Stimulated activated CD8-positive, alpha-beta memory T cell treated with anti-CD3 and anti-CD28 coated beads, Interleukin-7, amount 100 ng/mL, for 1 hour (primary cell): Measurements from ENCODE around the gene BMF.

Experiments
- DNase-seq, 2 donors: peaks; one replicate each; pipeline ENCODE4 v3.0.0-alpha.2; 2020; ENCODE audit warnings: low read depth in 2 of 2

BMF gene

DNA sequence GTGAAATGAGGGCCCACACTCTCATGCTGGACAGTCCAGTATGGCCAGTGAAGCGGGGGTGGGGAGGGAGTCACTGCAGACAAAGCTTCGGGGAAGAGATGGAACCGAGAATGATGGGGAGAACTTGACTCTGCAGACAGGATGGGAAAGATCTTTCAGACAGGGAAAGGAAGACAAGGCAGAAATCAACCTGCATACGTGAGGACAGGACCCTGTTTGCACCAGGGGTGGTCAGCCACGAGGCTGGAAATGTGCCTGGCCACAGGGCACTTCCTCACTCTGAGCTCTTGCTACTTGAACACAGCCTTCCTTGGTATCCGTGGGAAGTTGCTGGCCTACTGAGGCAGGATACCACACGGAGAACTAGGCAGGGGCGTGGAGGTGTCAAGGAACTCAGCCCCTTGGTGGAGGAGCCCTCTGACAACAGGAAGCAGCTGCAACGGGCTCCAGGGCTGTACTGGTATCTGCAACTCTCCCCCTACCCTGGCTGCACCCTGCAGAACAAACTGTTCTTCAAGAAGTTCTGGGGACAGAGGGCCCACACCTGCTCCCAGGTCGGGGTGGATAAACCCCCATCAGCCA lies 60.4 kb downstream of the BMF start:
- DNase-seq = no peak

DNA sequence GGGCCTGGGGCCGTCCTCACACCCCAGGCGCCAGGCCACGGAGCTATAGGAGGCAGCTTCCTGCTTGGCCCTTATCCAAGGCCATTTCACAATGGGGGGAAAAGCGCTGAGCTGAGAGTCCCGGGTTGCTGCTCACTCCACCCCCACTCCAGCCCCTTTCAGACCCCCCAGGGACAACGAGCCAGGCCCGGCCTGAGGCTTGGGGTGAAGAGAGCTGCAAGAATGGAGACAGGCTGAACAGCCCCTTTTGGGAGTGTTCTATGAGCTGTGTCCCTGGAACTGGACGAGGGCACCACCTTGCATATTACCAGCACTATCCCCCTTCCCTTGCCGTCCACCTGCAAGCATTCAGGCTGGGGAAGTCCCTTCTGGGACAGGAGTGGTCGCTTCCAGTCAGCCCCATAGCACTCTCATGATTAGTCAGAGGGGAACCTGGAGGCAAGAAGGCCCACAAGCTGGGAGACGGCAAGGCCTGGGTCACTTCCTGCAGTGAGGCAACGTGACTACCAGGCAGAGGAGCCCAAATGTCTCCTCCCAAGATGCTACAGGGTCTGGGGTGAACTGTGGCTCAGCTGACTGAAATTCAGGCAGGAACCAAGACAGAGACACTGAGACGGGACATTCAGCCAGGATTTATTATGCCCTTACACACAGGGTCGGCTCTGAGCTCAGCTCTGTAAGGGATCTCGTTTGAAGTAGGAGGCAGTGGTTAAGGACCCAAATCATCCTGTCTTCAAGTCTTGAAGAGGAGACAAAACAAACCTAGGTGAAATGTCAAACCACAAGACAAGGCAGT lies 61.1 kb downstream of the BMF start:
- no peak for DNase-seq

DNA sequence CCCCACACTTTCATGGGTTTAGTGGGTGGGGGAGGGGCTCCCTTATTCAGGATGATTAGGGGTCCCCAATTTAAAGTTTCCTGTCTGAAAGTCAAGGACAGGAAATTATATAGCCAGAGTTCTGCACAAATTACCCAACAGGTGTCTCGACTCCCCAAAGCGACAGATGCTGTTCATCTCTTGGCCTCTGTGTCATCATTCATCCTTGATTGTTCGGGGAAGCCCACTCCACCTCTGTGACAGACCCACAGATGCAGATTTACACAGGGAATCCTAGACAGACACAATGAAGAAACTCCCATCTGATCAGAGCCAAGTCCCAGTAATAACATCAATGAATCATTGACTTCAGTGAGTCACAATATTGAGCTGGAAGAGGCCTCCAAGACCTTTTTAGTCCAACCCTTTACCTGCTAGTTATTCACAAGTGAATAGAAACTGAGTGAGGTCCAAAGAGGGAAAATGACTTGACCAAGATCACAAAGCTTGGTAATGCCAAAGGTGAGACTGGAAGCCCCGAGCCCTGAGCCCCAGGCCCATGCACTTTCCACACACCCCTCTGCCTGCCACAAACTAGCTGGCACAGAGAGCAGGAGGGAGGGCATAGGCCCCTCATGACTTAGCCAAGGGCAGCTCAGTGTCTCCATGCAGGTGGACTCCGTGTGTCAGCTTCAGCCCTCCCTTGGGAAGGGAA lies 61.8 kb downstream of the BMF start:
- DNase-seq = no peak

DNA sequence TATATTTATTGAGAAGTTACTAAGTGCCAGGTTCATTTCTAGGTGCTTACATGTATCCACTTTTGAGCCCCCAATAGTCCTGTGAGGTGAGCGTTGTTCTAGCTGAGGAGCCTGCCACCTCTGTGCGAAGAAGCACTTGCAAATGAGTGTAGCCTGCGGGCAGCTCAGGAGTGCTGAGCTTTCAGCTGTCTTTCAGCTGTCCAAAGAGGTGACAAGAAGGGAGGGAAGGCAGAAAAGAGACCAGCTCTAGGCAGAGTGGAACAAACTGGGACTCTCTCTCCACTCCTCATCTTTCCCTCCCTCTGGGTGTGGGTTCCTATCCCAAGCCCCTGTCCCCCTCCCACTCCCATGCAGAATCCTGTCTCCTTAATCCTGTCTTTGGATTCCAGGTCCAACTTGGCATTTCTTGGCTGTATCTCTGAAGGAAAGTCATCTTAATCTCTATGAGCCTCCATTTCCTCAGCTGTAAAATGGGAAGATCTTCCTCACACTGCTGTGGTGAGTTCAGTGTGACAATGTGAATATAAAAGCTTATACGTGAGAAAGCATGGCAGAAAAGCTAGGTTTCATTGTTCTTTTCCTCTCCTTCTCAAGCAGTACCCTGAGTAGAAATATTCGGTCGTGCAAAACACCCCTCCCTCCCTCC lies 63.0 kb downstream of the BMF start:
- DNase-seq = no peak

DNA sequence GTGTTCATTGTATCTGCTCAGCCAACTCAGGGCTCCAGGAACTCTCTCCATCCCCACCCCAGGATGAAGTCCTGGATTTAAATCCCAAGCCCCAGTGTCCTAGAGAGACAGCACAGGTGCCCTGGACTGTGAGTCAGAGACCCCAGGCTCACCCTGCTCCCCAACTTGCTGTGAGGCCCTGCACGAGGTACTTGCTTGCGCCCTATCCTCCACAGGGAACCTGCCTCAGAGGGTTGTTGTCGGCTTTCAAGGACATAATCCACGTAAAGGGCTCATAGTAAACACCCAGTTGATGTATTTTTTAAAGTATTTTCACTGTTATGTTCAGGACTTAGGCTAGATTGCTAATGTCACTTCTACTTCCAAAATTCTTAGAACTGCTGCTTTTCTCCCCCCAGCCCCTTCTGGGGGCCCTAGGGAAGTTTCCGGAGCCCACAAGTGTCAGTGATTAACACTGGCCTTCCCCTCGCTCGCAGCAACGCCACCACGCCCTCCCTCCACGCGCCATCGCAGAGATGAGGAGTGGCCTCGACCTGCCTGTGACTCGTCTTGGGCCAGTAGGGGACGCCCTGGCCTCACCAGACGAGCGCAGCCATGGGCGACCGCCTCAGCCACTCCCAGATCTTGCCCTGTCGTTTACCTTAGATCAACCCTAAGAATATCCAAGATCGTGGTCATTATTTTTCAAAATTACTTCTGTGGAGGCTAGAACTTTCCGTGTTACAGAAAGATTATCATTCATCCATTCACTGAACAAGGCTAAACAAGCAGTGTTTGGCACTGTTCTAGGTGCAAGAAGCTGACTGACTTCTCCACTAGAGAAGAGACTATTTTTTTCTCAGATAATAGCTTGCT lies 63.7 kb downstream of the BMF start:
- peak; percentile 56 to 60 for DNase-seq

DNA sequence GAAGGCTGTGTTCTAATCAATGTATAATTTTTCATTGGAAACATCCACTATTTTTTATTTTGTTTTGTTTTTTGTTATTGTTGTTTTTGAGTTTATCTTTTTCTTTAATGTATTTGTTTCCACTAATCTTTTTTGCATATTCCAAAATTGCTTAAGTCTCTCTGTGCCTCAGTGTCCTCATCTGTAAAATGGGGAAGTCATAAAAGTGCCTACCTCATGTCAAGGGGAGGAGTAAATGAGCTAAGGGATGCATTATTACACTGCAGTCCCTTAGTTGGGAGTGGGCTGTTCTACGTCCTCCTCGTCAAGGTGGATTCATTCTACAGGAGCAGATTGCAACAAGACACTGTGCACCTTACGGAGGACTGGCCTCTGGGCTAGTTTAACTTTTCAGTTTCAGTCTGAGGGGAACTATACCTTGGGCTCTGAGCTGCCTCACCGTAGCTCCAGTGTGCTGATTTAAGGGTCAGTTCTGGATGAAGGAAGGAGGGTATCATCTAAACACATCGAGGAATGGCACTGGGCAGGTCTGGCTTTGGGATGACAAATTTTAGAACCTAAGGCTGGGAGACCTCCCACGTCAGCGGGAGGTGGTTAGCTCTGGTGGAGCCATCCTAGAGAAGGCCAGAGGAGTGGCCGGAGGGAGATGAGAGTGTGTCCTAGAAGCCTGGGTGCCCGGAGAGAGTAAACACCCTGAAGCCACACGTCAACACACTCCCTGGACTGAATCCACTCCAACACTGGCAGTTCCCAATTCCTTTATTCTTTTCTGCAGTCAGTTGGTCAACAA lies 64.6 kb downstream of the BMF start:
- no peak for DNase-seq

DNA sequence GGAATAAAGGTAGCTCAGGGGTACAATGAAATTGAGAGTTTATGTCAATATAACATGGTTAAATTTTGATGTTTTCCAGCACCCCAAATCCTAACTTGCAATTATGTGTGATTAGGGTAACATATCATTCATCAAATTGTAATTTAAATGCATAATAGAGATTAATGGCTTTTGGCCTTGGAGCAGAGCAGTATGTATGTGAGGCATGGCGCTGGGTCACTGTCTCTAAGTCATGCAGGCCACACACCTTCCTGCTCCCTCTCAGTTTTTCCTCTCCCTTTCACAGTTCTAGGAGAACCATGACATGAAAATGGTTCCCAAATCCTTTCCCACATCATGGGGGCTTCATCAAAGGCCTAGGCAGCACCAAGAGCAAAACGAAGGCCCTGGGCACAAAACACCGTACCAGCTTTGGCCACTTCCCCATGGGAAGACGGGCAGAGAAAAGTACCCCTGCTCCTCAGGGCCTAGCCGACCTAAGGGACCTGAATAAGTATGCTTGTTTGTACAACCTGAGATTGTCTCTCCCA lies 65.8 kb downstream of the BMF start:
- DNase-seq = no peak

DNA sequence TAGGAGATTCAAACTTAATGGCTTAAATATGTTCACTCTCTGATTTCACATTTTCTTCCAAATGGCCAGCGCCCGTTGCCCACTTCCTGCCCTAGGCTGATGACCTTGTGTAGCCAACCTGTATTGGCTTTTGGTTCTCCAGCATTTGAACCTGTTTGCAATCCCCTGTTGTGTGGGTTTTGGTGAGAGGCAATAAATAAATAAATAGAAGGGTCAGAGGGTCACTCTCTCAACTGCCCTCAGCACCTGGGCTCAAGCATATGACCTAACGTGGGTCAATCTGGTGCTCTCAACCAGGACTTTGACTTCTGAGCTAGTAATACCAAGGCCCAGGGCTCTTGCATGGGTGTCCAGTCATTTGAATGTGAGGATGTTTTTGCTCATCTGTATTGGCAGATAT lies 67.9 kb downstream of the BMF start:
- DNase-seq = no peak

DNA sequence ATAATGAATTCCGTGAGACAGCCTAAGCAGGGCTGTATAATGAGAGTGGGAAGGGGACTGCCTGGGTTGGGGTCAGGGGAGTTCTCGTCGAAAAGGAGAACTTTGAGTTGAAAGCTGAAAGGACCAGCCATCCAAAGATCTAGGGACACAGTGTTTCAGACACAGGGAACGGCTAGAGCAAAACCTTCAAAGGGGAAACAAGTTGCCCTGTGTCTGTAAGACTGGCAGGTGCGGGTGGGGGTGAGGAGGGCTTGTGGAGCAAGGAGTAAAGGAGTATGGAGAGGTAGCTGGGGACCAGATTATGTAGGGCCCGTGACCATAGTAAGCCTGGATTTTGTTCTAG lies 68.4 kb downstream of the BMF start:
- no peak for DNase-seq

DNA sequence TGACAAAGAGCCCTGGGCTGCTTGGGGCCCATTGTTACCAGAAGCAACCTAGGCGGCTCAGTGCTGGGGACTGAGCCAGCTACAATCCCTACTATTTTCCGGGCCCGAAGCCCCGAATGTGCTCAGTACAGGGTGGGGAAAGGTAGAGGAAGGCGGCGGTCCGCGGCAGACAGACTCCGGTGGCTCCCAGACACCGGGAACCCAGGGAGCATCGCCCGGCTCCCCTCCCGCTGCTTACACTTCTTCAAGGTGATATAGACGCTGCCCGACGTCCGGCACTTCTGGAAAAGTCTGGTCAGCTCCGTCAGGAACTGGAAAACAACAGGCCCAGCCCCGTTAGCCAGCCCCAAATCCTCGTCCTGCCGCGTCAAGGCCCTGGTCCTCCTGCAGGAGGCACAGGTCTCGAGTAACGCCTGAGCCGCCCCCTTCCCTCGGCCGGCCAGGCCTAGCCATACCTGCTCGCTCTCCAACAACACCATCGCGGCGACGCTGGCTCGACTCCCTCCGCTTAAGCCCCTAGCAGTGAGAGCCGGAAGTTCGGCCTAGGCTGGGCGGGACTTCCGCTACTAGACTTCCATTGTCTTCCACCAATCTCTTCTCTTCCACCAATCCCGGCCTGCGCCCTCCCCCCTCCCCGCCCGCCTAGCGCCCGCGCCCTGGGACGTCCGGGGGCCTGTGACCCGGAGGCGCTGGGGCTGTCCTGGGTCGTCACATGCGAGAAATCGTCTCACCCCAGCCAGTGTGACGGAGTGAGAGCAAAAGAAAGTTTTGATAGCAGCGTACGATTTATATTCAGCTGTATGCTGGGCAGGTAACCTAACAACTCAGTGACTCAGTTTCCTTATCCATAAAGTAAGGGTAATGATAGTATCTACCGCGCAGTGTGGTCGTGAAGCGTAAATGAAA lies 69.8 kb downstream of the BMF start, which contains the start of gene SRP14:
Gene SRP14 (minus strand): TSS at position 544 of the 906 bp plus-strand sequence. CDS start 65 bp downstream, at position 479.
- peak; percentile 84 to 86 for DNase-seq

DNA sequence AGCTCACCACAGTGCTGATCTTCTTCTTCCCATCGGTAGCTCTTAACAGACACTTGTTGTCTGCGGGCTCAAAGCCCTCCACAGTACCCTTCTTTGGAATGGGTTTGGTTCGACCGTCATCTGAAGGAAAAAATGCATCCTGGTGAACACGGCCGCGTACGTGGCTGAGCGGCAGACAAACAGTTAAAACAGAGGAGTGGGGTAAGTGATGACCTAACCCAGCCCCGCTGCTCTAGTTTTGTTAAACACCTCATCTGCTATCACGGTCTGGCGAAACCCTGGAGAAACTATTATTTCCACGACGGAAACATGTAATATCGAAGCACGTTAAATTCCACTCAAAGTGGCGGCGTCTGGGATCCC lies 70.4 kb downstream of the BMF start:
- DNase-seq = no peak
